GM12875 (cell line): ENCODE results near the gene MYO18B.

Source experiments
- H3K4me3 ChIP-seq: one replicate; pipeline ENCODE4 v1.5.1; 2011; ENCODE audit warnings: low read depth, low read length, control low read depth
- CTCF ChIP-seq: IDR thresholded peaks from 2 replicates; pipeline ENCODE4 v1.5.1; 2011; ENCODE audit warnings: low read depth, mild to moderate bottlenecking, control low read depth, inconsistent platforms, low read length, moderate library complexity, borderline replicate concordance; ENCODE audit not compliant: insufficient read depth

The MYO18B gene

DNA sequence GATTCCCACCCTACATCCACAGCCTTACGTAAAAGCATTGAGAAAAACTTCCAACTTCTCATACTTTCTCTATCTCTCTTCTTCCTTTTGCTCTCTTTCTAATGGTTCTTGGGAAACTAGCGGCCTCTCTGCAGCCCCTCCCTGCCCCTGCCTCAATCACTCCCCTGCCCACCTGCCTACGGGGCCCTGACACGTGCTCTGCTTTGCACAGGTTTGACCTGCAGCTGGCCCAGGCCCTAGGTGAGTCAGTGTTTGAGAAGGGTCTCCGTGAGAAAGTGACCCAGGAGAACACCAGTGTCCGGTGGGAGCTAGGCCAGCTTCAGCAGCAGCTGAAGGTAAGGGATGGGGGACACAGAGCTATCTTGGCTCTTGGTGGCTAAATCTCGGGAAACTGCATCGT lies 160.4 kb downstream of the MYO18B start:
- H3K4me3 ChIP-seq, result no peak overlapping the region
- TF ChIP-seq CTCF, result no peak

DNA sequence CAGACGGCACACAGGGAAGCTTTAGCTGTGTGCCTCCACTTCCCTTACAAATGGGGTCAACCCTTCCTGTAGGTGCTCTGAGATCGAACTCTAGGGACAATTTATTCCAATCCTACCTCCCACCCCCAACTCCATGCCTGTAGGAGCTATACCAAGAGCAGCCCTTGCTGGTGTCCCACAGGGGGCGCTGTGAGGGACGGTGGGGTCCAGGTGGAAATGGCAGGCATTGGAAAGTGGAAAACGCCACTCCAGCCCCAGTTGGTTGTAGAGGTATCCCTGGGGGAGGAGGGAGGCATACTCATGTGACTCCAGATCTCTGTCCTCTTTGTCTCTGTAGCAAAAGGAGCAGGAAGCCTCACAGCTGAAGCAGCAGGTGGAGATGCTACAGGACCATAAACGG lies 161.3 kb downstream of the MYO18B start:
- no peak overlapping the region for H3K4me3 ChIP-seq
- peak; percentile 52; the same call in 1 of the 2 replicates for TF ChIP-seq CTCF

DNA sequence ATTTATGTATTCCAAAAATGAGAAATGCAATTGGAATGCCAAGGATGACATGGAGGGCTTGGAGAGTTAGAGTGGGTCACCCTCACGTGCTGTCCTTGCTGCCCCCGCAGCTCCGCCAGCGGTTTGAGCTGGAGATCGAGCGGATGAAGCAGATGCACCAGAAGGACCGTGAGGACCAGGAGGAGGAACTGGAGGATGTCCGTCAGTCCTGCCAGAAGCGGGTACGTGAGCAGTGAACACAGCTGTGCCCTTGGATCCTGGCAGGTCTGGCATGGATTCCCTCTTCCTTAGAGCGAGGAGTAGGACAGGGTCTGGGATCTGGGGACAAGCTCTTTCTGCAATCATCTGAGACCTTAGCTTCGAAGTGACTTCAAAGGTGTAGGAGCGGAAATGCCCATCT lies 166.2 kb downstream of the MYO18B start:
- no peak for TF ChIP-seq CTCF
- H3K4me3 ChIP-seq, result no peak overlapping the region

DNA sequence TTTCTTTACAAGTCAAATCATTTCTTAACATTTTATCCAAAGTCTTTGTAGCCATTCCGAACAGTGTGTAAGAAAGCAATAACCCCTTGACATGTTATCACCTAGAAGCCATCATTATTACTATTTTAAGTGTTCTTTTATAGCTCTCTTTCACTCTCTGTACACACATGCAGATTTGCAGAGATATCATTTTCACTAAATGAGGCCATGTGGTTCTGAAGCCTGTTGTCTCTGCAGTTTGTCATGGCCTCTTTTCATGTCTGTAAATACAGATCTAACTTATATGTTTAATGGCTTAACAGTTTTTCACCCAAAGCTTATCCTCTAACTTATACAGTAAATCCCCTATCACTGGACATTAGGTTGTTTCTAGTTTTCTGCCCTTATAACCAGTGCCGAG lies 166.8 kb downstream of the MYO18B start:
- TF ChIP-seq CTCF, result no peak

GRCh38 chr22:25909614-25910387 lies 167.8 kb downstream of the MYO18B start:
- H3K4me3 ChIP-seq, result no peak overlapping the region
- no peak for TF ChIP-seq CTCF

More for the DNA sequence above, 166.8 kb downstream of the MYO18B start:
- no peak overlapping the region for H3K4me3 ChIP-seq

DNA sequence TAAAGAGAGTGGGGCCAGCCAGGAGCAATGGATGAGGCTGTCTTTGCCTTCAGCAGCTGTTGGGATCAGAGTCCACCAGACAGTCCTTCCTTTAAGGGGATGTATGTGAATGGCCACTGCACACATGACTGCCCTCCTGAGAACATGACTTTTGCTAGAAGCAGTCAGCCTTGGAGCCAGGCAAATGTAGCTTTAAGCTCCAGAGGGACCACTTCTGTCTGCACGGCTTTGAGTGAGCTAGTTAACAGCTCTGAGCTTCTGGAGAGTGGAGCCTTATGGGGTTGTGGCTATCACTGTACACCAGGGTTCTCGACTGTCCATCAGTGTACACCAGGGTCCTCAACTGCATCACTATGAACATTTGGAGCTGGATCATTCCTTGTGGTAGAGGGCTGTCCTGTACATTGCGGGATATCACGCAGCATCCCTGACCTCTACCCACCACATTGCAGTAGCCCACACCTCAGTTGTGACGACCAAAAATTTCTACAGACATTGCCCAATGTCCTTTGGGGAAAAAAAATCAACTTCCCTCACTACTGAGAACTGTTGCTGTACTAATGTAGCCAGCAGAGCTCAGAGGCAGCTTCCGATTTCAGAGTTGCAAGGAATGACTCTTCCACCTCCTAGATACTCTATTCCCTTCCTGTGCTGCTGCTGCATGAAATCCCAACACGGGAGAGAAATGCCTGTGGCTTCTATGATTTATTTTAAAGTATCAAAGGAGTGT lies 169.4 kb downstream of the MYO18B start:
- no peak for TF ChIP-seq CTCF
- no peak overlapping the region for H3K4me3 ChIP-seq

DNA sequence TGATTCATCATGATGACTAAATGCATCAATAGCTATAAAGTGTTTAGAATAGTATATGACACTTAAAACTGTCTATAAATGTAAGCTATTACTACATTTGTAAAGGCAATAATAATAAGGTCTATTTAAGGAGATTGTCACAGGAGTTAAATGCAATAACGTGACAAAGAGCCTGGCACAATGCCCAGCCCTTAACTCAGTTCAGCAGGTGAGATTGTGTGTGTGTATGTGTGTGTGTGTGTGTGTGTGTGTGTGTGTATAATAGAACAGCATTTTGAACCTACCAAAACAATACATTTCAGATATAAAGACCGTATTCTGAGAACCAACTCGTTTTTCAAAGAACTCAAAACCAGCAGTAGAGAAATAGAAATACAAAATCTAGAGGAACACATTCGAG lies 177.5 kb downstream of the MYO18B start:
- TF ChIP-seq CTCF, result no peak
- H3K4me3 ChIP-seq, result no peak overlapping the region
